Thyroid gland (tissue), 4 donors: Measurements from ENCODE around the gene PRKCZ.

Experiments used
- CTCF ChIP-seq, 6 experiments: fragments of 200-600 bp in 3 of 6; fragments of 450-650 bp in 3 of 6; sonication (generic) in 3 of 6; IDR thresholded peaks; one replicate each; pipeline ENCODE4 v1.5.1; 2016 to 2019; ENCODE audit warnings: antibody characterized with exemption in 6 of 6, mild to moderate bottlenecking in 2 of 6, inconsistent platforms in 1 of 6, moderate library complexity in 1 of 6
- POLR2A ChIP-seq, 2 donors: fragments of 450-650 bp; IDR thresholded peaks; one replicate each; pipeline ENCODE4 v1.6.1; 2017; ENCODE audit warnings: antibody characterized with exemption in 2 of 2, mild to moderate bottlenecking in 2 of 2, moderate library complexity in 1 of 2

GRCh38 chr1:2031546-2032540 lies 18.4 kb upstream of the PRKCZ start:
- no peak for TF ChIP-seq CTCF (IDR thresholded peaks at IDR 0.05)
- TF ChIP-seq POLR2A (IDR thresholded peaks at IDR 0.05) = no peak
